Measurements from ENCODE around the gene RBFOX1. TPM values are rescaled to one million over a fixed set of nuclear protein-coding genes. Genes with fewer than 3 reads are reported as not detected.

RBFOX1 gene
- polyA plus RNA-seq, 1 experiment = not detected

GRCh38 chr16:7742626-7743025 lies 410.0 kb downstream of the RBFOX1 start:
- ChIA-PET POLR2A (no interaction called here), CTCF (no interaction called here)
- Histone ChIP-seq H3K27ac (ENCODE audit: low read depth, low read length) (no peak overlapping the region), H3K27me3 (ENCODE audit: control insufficient read depth, insufficient read depth, low read length) (no peaks in the 10 kb centered on the region), H3K4me3 (ENCODE audit: low read depth, low read length) (no peak overlapping the region), H3K9me3 (ENCODE audit: control insufficient read depth, insufficient read depth, low read length) (peaks cover 22% of the 10 kb centered on the region; the same call in 1 of the 2 replicates)
- no peak for DNase-seq (ENCODE audit: low read depth, low spot score)
- TF ChIP-seq, protein P1, sequence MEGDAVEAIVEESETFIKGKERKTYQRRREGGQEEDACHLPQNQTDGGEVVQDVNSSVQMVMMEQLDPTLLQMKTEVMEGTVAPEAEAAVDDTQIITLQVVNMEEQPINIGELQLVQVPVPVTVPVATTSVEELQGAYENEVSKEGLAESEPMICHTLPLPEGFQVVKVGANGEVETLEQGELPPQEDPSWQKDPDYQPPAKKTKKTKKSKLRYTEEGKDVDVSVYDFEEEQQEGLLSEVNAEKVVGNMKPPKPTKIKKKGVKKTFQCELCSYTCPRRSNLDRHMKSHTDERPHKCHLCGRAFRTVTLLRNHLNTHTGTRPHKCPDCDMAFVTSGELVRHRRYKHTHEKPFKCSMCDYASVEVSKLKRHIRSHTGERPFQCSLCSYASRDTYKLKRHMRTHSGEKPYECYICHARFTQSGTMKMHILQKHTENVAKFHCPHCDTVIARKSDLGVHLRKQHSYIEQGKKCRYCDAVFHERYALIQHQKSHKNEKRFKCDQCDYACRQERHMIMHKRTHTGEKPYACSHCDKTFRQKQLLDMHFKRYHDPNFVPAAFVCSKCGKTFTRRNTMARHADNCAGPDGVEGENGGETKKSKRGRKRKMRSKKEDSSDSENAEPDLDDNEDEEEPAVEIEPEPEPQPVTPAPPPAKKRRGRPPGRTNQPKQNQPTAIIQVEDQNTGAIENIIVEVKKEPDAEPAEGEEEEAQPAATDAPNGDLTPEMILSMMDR (IDR thresholded peaks at IDR 0.05; ENCODE audit: low read depth, low read length) = no peak

- no peaks in the 10 kb centered on the region for H3K27me3 ChIP-seq (ENCODE audit: control insufficient read depth, insufficient read depth, low read length)
- peaks cover 20% of the 10 kb centered on the region; the same call in 1 of the 2 replicates for H3K9me3 ChIP-seq (ENCODE audit: control insufficient read depth, insufficient read depth, low read length)
- ChIA-PET POLR2A (no interaction called here), CTCF (no interaction called here)
- no peak for DNase-seq (ENCODE audit: low read depth, low spot score)
- no peak overlapping the region for H3K4me3 ChIP-seq (ENCODE audit: low read depth, low read length)
- H3K27ac ChIP-seq (ENCODE audit: low read depth, low read length) = no peak overlapping the region
- TF ChIP-seq, protein P1 (IDR thresholded peaks at IDR 0.05; ENCODE audit: low read depth, low read length) = no peak
These were observed 412.1 kb downstream of the RBFOX1 start for GRCh38 chr16:7744546-7745264.

- no peak for DNase-seq (ENCODE audit: low read depth, low spot score)
- H3K4me3 ChIP-seq (ENCODE audit: low read depth, low read length) = no peak overlapping the region
- peaks cover 20% of the 10 kb centered on the region; the same call in 1 of the 2 replicates for H3K9me3 ChIP-seq (ENCODE audit: control insufficient read depth, insufficient read depth, low read length)
- no peaks in the 10 kb centered on the region for H3K27me3 ChIP-seq (ENCODE audit: control insufficient read depth, insufficient read depth, low read length)
- POLR2A ChIA-PET = no interaction called here
- no peak overlapping the region for H3K27ac ChIP-seq (ENCODE audit: low read depth, low read length)
- CTCF ChIA-PET = no interaction called here
- TF ChIP-seq, protein P1 (IDR thresholded peaks at IDR 0.05; ENCODE audit: low read depth, low read length) = no peak
These were observed 412.6 kb downstream of the RBFOX1 start for GRCh38 chr16:7745276-7745675.

GRCh38 chr16:7746941-7747340 lies 414.3 kb downstream of the RBFOX1 start:
- POLR2A ChIA-PET = no interaction called here

GRCh38 chr16:7748522-7748921 lies 415.9 kb downstream of the RBFOX1 start:
- DNase-seq (ENCODE audit: low read depth, low spot score) = no peak
- CTCF ChIA-PET = no interaction called here
- TF ChIP-seq, protein P1 (IDR thresholded peaks at IDR 0.05; ENCODE audit: low read depth, low read length) = no peak
- H3K27me3 ChIP-seq (ENCODE audit: control insufficient read depth, insufficient read depth, low read length) = no peaks in the 10 kb centered on the region
- H3K27ac ChIP-seq (ENCODE audit: low read depth, low read length) = no peak overlapping the region
- POLR2A ChIA-PET = no interaction called here
- H3K9me3 ChIP-seq (ENCODE audit: control insufficient read depth, insufficient read depth, low read length) = peaks cover 13% of the 10 kb centered on the region; the same call in 1 of the 2 replicates
- H3K4me3 ChIP-seq (ENCODE audit: low read depth, low read length) = no peak overlapping the region

More at GRCh38 chr16:7746941-7747340, 414.3 kb downstream of the RBFOX1 start:
- peaks cover 17% of the 10 kb centered on the region; the same call in 1 of the 2 replicates for H3K9me3 ChIP-seq (ENCODE audit: control insufficient read depth, insufficient read depth, low read length)
- CTCF ChIA-PET = no interaction called here
- TF ChIP-seq, protein P1 (IDR thresholded peaks at IDR 0.05; ENCODE audit: low read depth, low read length) = no peak
- DNase-seq (ENCODE audit: low read depth, low spot score) = no peak
- no peak overlapping the region for H3K4me3 ChIP-seq (ENCODE audit: low read depth, low read length)
- H3K27ac ChIP-seq (ENCODE audit: low read depth, low read length) = no peak overlapping the region
- H3K27me3 ChIP-seq (ENCODE audit: control insufficient read depth, insufficient read depth, low read length) = no peaks in the 10 kb centered on the region
